HG03565 (cell line): ENCODE measurements around the gene ARHGEF17.

Experiments
- ATAC-seq: cut with Tn5 transposase; IDR thresholded peaks from one replicate; pipeline ENCODE4 v1.9.1; 2021; ENCODE audit warnings: mild to moderate bottlenecking, moderate library complexity; ENCODE audit not compliant: unreplicated experiment

Gene ARHGEF17

GRCh38 chr11:73327812-73328364, 19.8 kb downstream of the ARHGEF17 start:
- ATAC-seq, result no peak

- no peak for ATAC-seq
These were observed 22.6 kb downstream of the ARHGEF17 start for GRCh38 chr11:73330569-73331093.

GRCh38 chr11:73331138-73331916, 23.3 kb downstream of the ARHGEF17 start:
- no peak for ATAC-seq

GRCh38 chr11:73333173-73333572, 25.1 kb downstream of the ARHGEF17 start:
- no peak for ATAC-seq

- no peak for ATAC-seq
These were observed 25.7 kb downstream of the ARHGEF17 start for GRCh38 chr11:73333640-73334383.

GRCh38 chr11:73334384-73335203, 26.5 kb downstream of the ARHGEF17 start:
- no peak for ATAC-seq

- no peak for ATAC-seq
These were observed 27.3 kb downstream of the ARHGEF17 start for GRCh38 chr11:73335204-73335923.

GRCh38 chr11:73337846-73338245, 29.8 kb downstream of the ARHGEF17 start:
- no peak for ATAC-seq

GRCh38 chr11:73338279-73338678, 30.2 kb downstream of the ARHGEF17 start:
- ATAC-seq, result no peak

GRCh38 chr11:73340164-73340563, 32.1 kb downstream of the ARHGEF17 start:
- ATAC-seq, result no peak

GRCh38 chr11:73342633-73343032, 34.6 kb downstream of the ARHGEF17 start:
- no peak for ATAC-seq

- no peak for ATAC-seq
These were observed 35.2 kb downstream of the ARHGEF17 start for GRCh38 chr11:73343076-73343873.

GRCh38 chr11:73344191-73344607, 36.1 kb downstream of the ARHGEF17 start:
- ATAC-seq, result no peak

- no peak for ATAC-seq
These were observed 37.5 kb downstream of the ARHGEF17 start for GRCh38 chr11:73345481-73346160.

GRCh38 chr11:73346186-73346935, 38.3 kb downstream of the ARHGEF17 start:
- ATAC-seq, result no peak

- ATAC-seq, result no peak
These were observed 39.0 kb downstream of the ARHGEF17 start for GRCh38 chr11:73347067-73347466.

GRCh38 chr11:73348838-73349237, 40.8 kb downstream of the ARHGEF17 start:
- no peak for ATAC-seq

GRCh38 chr11:73349633-73350032, 41.6 kb downstream of the ARHGEF17 start:
- ATAC-seq, result no peak
